Brain microvascular endothelial cell (primary cell): Measurements from ENCODE around the gene SMOC1.
A peak's percentile ranks its signal among the peaks of the same experiment; 100 is the strongest.

Experiments used
- DNase-seq: peaks from one replicate; pipeline ENCODE4 v3.0.0-alpha.2; 2020
- H3K27ac ChIP-seq: fragments of 250-450 bp; sonication (Bioruptor Pico); 2 replicates; pipeline ENCODE4 v1.5.1; 2020; ENCODE audit warnings: mild to moderate bottlenecking, moderate library complexity
- H3K27me3 ChIP-seq: fragments of 250-450 bp; sonication (Bioruptor Pico); replicated peaks from 2 replicates; pipeline ENCODE4 v1.5.1; 2020; ENCODE audit warnings: mild to moderate bottlenecking
- H3K36me3 ChIP-seq: fragments of 250-450 bp; sonication (Bioruptor Pico); replicated peaks from 2 replicates; pipeline ENCODE4 v1.5.1; 2020; ENCODE audit warnings: mild to moderate bottlenecking
- H3K4me3 ChIP-seq: 2 replicates; pipeline ENCODE4 v1.5.1; 2011; ENCODE audit warnings: low read depth, mild to moderate bottlenecking, control low read depth, low read length, moderate library complexity
- CTCF ChIP-seq: IDR thresholded peaks from 2 replicates; pipeline ENCODE4 v1.5.1; 2011; ENCODE audit warnings: low read depth, mild to moderate bottlenecking, moderate library complexity, low read length, control low read depth, inconsistent platforms; ENCODE audit errors: missing control alignments
- in situ Hi-C: cut with HindIII; loops from 2 replicates; pipeline ENCODE4 v1.10.0; 2017; ENCODE audit warnings: low sequenced_read_pairs, low pct_ligation_motif_present

SMOC1 gene

GRCh38 chr14:69917287-69917686 lies 38.1 kb downstream of the SMOC1 start:
- DNase-seq: no peak
- no peak overlapping the region for H3K27ac ChIP-seq
- H3K36me3 ChIP-seq: no peaks in the 10 kb centered on the region
- in situ Hi-C loops: no loop called here
- TF ChIP-seq CTCF: no peak
- no peaks in the 10 kb centered on the region for H3K27me3 ChIP-seq
- H3K4me3 ChIP-seq: no peak overlapping the region

DNA sequence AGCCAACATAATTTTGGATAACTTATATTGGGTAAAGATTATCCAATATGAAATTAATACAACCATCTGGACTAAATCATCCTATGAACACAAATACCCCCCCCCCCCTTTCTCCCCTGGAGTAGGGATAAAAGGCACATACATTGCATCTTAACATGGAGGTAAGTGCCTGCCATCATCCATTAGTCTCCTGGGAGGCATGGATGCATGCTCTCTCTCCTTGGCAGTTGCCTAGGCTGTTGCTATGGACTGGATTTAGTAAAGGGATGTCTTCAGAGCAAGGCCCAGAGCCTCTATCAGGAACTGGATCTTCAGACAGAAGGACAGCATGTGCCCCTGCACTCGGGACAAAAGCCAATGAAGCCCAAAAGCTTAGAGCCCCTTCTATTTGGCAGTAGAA lies 40.6 kb downstream of the SMOC1 start:
- TF ChIP-seq CTCF: no peak
- Histone ChIP-seq H3K4me3 (no peak overlapping the region), H3K36me3 (no peaks in the 10 kb centered on the region), H3K27ac (no peak overlapping the region), H3K27me3 (no peaks in the 10 kb centered on the region)
- no peak for DNase-seq
- in situ Hi-C loops: no loop called here

DNA sequence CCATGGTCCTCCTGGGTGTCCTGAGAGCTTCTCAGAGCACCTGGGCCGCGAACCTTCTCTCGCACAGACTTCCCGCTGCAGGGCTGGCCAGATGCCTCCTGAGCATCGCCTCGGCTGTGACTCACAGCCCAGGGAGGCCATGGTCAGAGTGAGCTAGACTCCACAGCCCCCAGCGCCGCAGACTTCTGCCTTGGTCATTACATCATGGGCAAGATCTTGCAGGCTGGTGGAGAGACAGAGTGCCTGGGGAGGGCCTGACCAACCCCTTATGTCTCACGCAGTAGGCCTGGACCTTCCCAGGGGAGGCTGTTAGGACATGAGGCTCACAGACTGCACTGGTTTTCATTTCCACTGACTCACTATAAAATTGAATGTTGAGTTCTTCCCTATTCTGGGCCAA lies 41.8 kb downstream of the SMOC1 start:
- in situ Hi-C loops: no loop called here
- Histone ChIP-seq H3K4me3 (no peak overlapping the region), H3K27me3 (no peaks in the 10 kb centered on the region), H3K27ac (no peak overlapping the region), H3K36me3 (no peaks in the 10 kb centered on the region)
- no peak for TF ChIP-seq CTCF
- DNase-seq: peak; percentile 78

DNA sequence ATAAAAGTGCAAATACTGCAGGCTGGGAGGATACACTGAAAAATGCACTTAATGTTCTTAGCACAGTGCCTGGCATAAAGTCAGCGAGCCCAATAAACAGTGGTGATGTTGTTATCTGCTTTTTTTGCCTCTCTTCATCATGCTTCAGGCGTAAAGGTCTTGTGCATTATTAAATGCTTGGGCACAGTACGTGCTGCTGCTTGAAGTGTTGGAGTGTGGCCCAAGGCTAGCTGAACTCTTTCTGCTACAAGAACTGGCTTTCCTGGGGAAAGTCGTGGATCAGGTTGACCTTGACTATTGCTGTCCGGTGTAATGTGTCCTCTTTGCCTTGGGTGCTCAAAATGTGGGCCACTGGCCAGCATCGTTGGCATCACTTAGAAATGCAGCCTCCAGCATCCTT lies 43.0 kb downstream of the SMOC1 start:
- no peaks in the 10 kb centered on the region for H3K27me3 ChIP-seq
- TF ChIP-seq CTCF: no peak
- in situ Hi-C loops: no loop called here

GRCh38 chr14:69924201-69924600 lies 45.0 kb downstream of the SMOC1 start:
- no peak overlapping the region for H3K27ac ChIP-seq
- TF ChIP-seq CTCF: no peak
- H3K27me3 ChIP-seq: no peaks in the 10 kb centered on the region
- no peaks in the 10 kb centered on the region for H3K36me3 ChIP-seq
- in situ Hi-C loops: no loop called here
- H3K4me3 ChIP-seq: no peak overlapping the region
- no peak for DNase-seq

More for the DNA sequence above, 43.0 kb downstream of the SMOC1 start:
- H3K27ac ChIP-seq: no peak overlapping the region
- H3K36me3 ChIP-seq: no peaks in the 10 kb centered on the region
- H3K4me3 ChIP-seq: no peak overlapping the region
- DNase-seq: no peak

DNA sequence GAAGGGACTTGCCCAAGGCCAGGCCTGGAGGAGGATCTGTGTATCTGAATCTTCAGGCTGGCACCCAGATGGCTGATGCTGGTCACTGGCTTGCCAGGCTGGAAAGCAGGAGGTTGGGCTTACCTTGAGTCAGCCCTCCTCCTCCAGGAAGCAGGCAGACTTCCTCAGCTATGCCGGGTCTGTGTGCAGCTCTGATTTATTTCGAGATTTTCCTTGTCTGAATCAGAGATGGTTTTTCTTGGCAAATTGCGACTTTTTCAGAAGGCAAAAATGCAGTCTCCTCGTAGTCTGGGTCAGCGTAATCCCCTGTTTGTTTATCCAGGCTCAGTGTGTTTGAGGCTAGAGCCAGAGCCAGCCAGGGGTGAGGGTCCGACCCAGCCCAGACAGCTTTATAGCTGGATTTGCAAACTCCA lies 48.9 kb downstream of the SMOC1 start:
- TF ChIP-seq CTCF: no peak
- in situ Hi-C loops: no loop called here
- no peaks in the 10 kb centered on the region for H3K27me3 ChIP-seq
- peak; percentile 12 for DNase-seq
- no peak overlapping the region for H3K27ac ChIP-seq
- no peaks in the 10 kb centered on the region for H3K36me3 ChIP-seq
- H3K4me3 ChIP-seq: no peak overlapping the region
